Endothelial cell of umbilical vein (primary cell): ENCODE data around the gene LPAR1. TPM values are rescaled to one million over a fixed set of nuclear protein-coding genes. Genes with fewer than 3 reads are reported as not detected.

ENCODE experiments used
- BruUV-seq: library from RNA; stranded (reverse); fragments of 400-500 nt; replicated peaks from 2 replicates; lab custom pipeline; 2021; lab: Mats Ljungman, UMichigan
- CTCF ChIA-PET: fragments of 300-600, 350-600 bp; sonication (Branson Sonifier 250); formaldehyde crosslinking; loops from one replicate; lab custom pipeline; 2021; ENCODE audit warnings: antibody characterized with exemption, inconsistent platforms; lab: Charles Lee
- POLR2A ChIA-PET: fragments of 300-600, 350-600 bp; sonication (Branson Sonifier 250); formaldehyde crosslinking; loops from one replicate; lab custom pipeline; 2021; ENCODE audit warnings: antibody characterized with exemption, inconsistent platforms; lab: Charles Lee
- DNase-seq: peaks from one replicate; pipeline ENCODE4 v3.0.0-alpha.2; 2011; ENCODE audit warnings: low read depth, low spot score
- FAIRE-seq: peaks from 2 replicates; lab custom pipeline; 2011; peaks lifted over from hg19 to GRCh38; lab: Jason Lieb, UNC
- H2AFZ ChIP-seq: 2 replicates; pipeline ENCODE4 v1.6.0; 2012; ENCODE audit warnings: low read depth, low read length, control low read depth, inconsistent platforms
- H3K27ac ChIP-seq: 2 replicates; pipeline ENCODE4 v1.5.1; 2011; ENCODE audit warnings: low read depth, mild to moderate bottlenecking, control low read depth, low read length, moderate library complexity; ENCODE audit not compliant: insufficient read depth
- H3K27me3 ChIP-seq, 2 experiments: 2 replicates each; pipeline versions ENCODE4 v1.6.0 to v1.6.1; 2011; ENCODE audit warnings: low read length in 2 of 2, mixed read lengths in 1 of 2; ENCODE audit not compliant: control insufficient read depth in 2 of 2, insufficient read depth in 2 of 2
- H3K36me3 ChIP-seq, 2 experiments: 2 replicates in 1 of 2; 3 replicates in 1 of 2; pipeline ENCODE4 v1.5.1; 2011; ENCODE audit warnings: low read length in 2 of 2, mild to moderate bottlenecking in 1 of 2, moderate library complexity in 1 of 2; ENCODE audit not compliant: control insufficient read depth in 2 of 2, insufficient read depth in 2 of 2; ENCODE audit errors: extremely low read depth in 1 of 2
- H3K4me1 ChIP-seq: 3 replicates; pipeline ENCODE4 v1.5.1; 2011; ENCODE audit warnings: mild to moderate bottlenecking, low read length; ENCODE audit not compliant: control insufficient read depth, insufficient read depth; ENCODE audit errors: extremely low read depth
- H3K4me2 ChIP-seq: 2 replicates; pipeline ENCODE4 v1.6.1; 2011; ENCODE audit warnings: low read length, control low read depth, mixed read lengths; ENCODE audit not compliant: insufficient read depth
- H3K4me3 ChIP-seq, 3 experiments: fragments of 200-600 bp in 1 of 3; sonication (generic), shearing (Covaris generic) in 1 of 3; replicated peaks in 1 of 3; 2 replicates each; pipeline ENCODE4 v1.5.1; 2011 to 2016; ENCODE audit warnings: control low read depth in 3 of 3, low read length in 3 of 3, mild to moderate bottlenecking in 2 of 3, inconsistent platforms in 1 of 3, low read depth in 1 of 3, moderate library complexity in 1 of 3; ENCODE audit not compliant: insufficient read depth in 1 of 3
- H3K79me2 ChIP-seq: 2 replicates; pipeline ENCODE4 v1.6.0; 2012; ENCODE audit warnings: low read length, inconsistent platforms; ENCODE audit not compliant: control insufficient read depth, insufficient read depth
- H3K9ac ChIP-seq: replicated peaks from 2 replicates; pipeline ENCODE3; 2011; ENCODE audit warnings: low read length, control low read depth; ENCODE audit not compliant: insufficient read depth; ENCODE audit errors: extremely low read depth
- H3K9me1 ChIP-seq: replicated peaks from 3 replicates; pipeline ENCODE4 v1.6.0; 2011; ENCODE audit warnings: mild to moderate bottlenecking, low read length; ENCODE audit not compliant: control insufficient read depth, insufficient read depth; ENCODE audit errors: extremely low read depth
- H3K9me3 ChIP-seq: replicated peaks from 2 replicates; pipeline ENCODE4 v1.5.1; 2012; ENCODE audit warnings: low read length, inconsistent platforms; ENCODE audit not compliant: control insufficient read depth, insufficient read depth
- H4K20me1 ChIP-seq: replicated peaks from 2 replicates; pipeline ENCODE3; 2011; ENCODE audit warnings: mild to moderate bottlenecking, low read length; ENCODE audit not compliant: control insufficient read depth, insufficient read depth; ENCODE audit errors: extremely low read depth
- CTCF ChIP-seq, 2 donors: IDR thresholded peaks; 1 replicate in 1 of 2; 2 replicates in 1 of 2; pipeline ENCODE4 v1.5.1; 2011; ENCODE audit warnings: low read length in 2 of 2, mild to moderate bottlenecking in 2 of 2, moderate library complexity in 2 of 2, control low read depth in 1 of 2, inconsistent platforms in 1 of 2, low read depth in 1 of 2; ENCODE audit not compliant: insufficient read depth in 1 of 2; ENCODE audit errors: extremely low read depth in 1 of 2
- EZH2 ChIP-seq: IDR thresholded peaks from 2 replicates; pipeline ENCODE4 v1.6.1; 2012; ENCODE audit warnings: borderline replicate concordance, low read depth, mild to moderate bottlenecking, moderate library complexity, low read length, inconsistent platforms; ENCODE audit not compliant: severe bottlenecking
- FOS ChIP-seq: IDR thresholded peaks from 2 replicates; pipeline ENCODE4 v1.6.1; 2011; ENCODE audit warnings: mild to moderate bottlenecking, low read length, moderate library complexity, borderline replicate concordance; ENCODE audit not compliant: insufficient read depth
- GATA2 ChIP-seq: IDR thresholded peaks from 2 replicates; pipeline ENCODE4 v1.7.0; 2011; ENCODE audit warnings: low read depth, mild to moderate bottlenecking, moderate library complexity, mixed read lengths, low read length; ENCODE audit not compliant: insufficient read length, insufficient read depth
- JUN ChIP-seq: IDR thresholded peaks from 2 replicates; pipeline ENCODE4 v1.6.1; 2011; ENCODE audit warnings: borderline replicate concordance, low read depth; ENCODE audit not compliant: insufficient read length, insufficient read depth
- MAX ChIP-seq: IDR thresholded peaks from 2 replicates; pipeline ENCODE4 v1.6.1; 2011; ENCODE audit not compliant: insufficient read depth, insufficient read length
- MYC ChIP-seq: IDR thresholded peaks from one replicate; pipeline ENCODE4 v1.6.1; 2011; ENCODE audit warnings: mild to moderate bottlenecking, low read depth, low read length
- POLR2A ChIP-seq: IDR thresholded peaks from 2 replicates; pipeline ENCODE4 v1.6.1; 2012; ENCODE audit warnings: low read depth, mild to moderate bottlenecking, control low read depth, low read length
- POLR2AphosphoS5 ChIP-seq: IDR thresholded peaks from 2 replicates; pipeline ENCODE4 v1.6.1; 2012; ENCODE audit warnings: low read depth, mild to moderate bottlenecking, control low read depth, low read length, moderate library complexity; ENCODE audit not compliant: insufficient read depth
- dilution Hi-C: fragments of 300-500 bp; cut with MboI; formaldehyde crosslinking; loops from one replicate; pipeline ENCODE4 v1.15.0; 2019; ENCODE audit warnings: low sequenced_read_pairs; ENCODE audit not compliant: extremely low pct_ligation_motif_present
- intact Hi-C: fragments of 100-400 bp; cut with micrococcal nuclease; formaldehyde crosslinking; loops from one replicate; pipeline ENCODE4 v1.10.0; 2022
- polyA plus RNA-seq, 4 experiments: library from polyadenylated mRNA; depleted of rRNA in 3 of 4; stranded (reverse) in 3 of 4; unstranded in 1 of 4; fragments of >200 nt; gene quantifications; 2 replicates each; pipeline versions ENCODE4 v1.2.1 to v1.2.3, GENCODE V29; 2011 to 2012; ENCODE audit warnings: missing spikeins in 1 of 4
- total RNA-seq: library from RNA; stranded (reverse); gene quantifications from 2 replicates; pipeline ENCODE4 v1.2.3, GENCODE V29; 2021

Gene LPAR1
- total and polyA plus RNA-seq, 2 donors (not counting 3 experiments of a cell fraction or from before 2014, with no cell fraction given), result 0.88 to 3.0 TPM

GRCh38 chr9:110847671-110848070, 190.6 kb downstream of the LPAR1 start:
- BruUV-seq, result no TSS peak
- Histone ChIP-seq H3K27me3 (no peaks in the 10 kb centered on the region), H3K4me2 (no peak overlapping the region), H3K9ac (no peak overlapping the region), H3K79me2 (no peaks in the 10 kb centered on the region), H2AFZ (no peak overlapping the region), H3K4me3 (no peak overlapping the region), H4K20me1 (no peaks in the 10 kb centered on the region), H3K9me1 (no peaks in the 10 kb centered on the region), H3K9me3 (no peaks in the 10 kb centered on the region), H3K27ac (no peak overlapping the region), H3K4me1 (no peaks in the 10 kb centered on the region), H3K36me3 (no peaks in the 10 kb centered on the region)
- POLR2A ChIA-PET, result no interaction called here
- DNase-seq, result no peak
- dilution Hi-C loops (no loop called here), intact Hi-C loops (no loop called here)
- FAIRE-seq, result no peak
- no peak for TF ChIP-seq FOS
- TF ChIP-seq JUN, result no peak
- TF ChIP-seq POLR2AphosphoS5, result no peak
- TF ChIP-seq EZH2, result no peak
- no peak for TF ChIP-seq GATA2
- TF ChIP-seq CTCF (IDR thresholded peaks at IDR 0.05; ENCODE audit: extremely low read depth in 1 of 2, insufficient read depth in 1 of 2, low read depth in 1 of 2, low read length in 2 of 2), result no peak
- no peak for TF ChIP-seq MAX
- TF ChIP-seq MYC, result no peak
- TF ChIP-seq POLR2A, result no peak
- CTCF ChIA-PET, result no interaction called here
